HL-60 (cell line): ENCODE measurements around the gene GVQW3.

Source experiments
- POLR2AphosphoS5 ChIP-seq: IDR thresholded peaks from 2 replicates; pipeline ENCODE4 v1.6.1; 2012; ENCODE audit warnings: low read depth
- SPI1 ChIP-seq: IDR thresholded peaks from 2 replicates; pipeline ENCODE4 v1.6.1; 2012; ENCODE audit warnings: low read depth, mild to moderate bottlenecking, borderline replicate concordance
- TF ChIP-seq, protein P1 (sequence below): IDR thresholded peaks from one replicate; pipeline ENCODE4 v1.5.1; 2011; ENCODE audit warnings: low read length, control low read depth, inconsistent platforms; ENCODE audit not compliant: insufficient read depth
- TF ChIP-seq, protein P2 (sequence below): IDR thresholded peaks from 2 replicates; pipeline ENCODE4 v1.6.1; 2012; ENCODE audit warnings: low read depth; ENCODE audit not compliant: insufficient replicate concordance

DNA sequence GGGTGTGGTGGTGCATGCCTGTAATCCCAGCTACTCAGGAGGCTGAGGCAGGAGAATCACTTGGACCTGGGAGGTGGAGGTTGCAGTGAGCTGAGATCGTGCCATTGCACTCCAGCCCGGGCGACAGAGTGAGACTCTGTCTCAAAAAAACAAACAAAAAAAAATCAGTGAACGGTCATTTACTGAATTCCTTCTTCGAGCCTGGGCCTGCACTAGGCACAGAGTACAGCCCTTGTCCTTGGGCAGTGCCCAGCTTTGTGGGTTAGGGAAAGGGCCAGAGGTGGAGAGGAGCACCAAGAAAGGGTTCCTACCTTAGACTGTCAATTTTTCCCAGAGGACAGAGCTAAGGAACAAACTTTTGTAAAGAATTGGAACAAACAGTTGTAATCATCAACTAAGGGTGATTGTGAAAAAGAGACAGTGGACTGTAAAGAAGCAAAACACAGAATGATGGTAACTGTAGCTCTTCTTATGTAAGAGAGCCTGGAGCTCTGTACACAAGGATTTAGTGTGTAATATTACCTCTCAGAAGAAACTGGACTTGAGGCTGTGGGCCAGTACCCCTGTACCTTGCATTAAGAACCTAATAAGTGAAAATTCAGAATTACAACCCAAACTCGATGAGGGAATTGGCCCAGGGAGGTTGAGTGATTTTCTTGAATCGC lies 10.8 kb downstream of the GVQW3 start:
- TF ChIP-seq POLR2AphosphoS5 (no peak), SPI1 (no peak)
- TF ChIP-seq, protein P1, sequence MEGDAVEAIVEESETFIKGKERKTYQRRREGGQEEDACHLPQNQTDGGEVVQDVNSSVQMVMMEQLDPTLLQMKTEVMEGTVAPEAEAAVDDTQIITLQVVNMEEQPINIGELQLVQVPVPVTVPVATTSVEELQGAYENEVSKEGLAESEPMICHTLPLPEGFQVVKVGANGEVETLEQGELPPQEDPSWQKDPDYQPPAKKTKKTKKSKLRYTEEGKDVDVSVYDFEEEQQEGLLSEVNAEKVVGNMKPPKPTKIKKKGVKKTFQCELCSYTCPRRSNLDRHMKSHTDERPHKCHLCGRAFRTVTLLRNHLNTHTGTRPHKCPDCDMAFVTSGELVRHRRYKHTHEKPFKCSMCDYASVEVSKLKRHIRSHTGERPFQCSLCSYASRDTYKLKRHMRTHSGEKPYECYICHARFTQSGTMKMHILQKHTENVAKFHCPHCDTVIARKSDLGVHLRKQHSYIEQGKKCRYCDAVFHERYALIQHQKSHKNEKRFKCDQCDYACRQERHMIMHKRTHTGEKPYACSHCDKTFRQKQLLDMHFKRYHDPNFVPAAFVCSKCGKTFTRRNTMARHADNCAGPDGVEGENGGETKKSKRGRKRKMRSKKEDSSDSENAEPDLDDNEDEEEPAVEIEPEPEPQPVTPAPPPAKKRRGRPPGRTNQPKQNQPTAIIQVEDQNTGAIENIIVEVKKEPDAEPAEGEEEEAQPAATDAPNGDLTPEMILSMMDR, result no peak
- TF ChIP-seq, protein P2, sequence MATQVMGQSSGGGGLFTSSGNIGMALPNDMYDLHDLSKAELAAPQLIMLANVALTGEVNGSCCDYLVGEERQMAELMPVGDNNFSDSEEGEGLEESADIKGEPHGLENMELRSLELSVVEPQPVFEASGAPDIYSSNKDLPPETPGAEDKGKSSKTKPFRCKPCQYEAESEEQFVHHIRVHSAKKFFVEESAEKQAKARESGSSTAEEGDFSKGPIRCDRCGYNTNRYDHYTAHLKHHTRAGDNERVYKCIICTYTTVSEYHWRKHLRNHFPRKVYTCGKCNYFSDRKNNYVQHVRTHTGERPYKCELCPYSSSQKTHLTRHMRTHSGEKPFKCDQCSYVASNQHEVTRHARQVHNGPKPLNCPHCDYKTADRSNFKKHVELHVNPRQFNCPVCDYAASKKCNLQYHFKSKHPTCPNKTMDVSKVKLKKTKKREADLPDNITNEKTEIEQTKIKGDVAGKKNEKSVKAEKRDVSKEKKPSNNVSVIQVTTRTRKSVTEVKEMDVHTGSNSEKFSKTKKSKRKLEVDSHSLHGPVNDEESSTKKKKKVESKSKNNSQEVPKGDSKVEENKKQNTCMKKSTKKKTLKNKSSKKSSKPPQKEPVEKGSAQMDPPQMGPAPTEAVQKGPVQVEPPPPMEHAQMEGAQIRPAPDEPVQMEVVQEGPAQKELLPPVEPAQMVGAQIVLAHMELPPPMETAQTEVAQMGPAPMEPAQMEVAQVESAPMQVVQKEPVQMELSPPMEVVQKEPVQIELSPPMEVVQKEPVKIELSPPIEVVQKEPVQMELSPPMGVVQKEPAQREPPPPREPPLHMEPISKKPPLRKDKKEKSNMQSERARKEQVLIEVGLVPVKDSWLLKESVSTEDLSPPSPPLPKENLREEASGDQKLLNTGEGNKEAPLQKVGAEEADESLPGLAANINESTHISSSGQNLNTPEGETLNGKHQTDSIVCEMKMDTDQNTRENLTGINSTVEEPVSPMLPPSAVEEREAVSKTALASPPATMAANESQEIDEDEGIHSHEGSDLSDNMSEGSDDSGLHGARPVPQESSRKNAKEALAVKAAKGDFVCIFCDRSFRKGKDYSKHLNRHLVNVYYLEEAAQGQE, result no peak
